ENCODE data around the gene COA8. TPM values are rescaled to one million over a fixed set of nuclear protein-coding genes. Genes with fewer than 3 reads are reported as not detected.

COA8 gene
- total and polyA plus RNA-seq, 8 donors, result 17.0 to 31.7 (median 26.5) TPM

DNA sequence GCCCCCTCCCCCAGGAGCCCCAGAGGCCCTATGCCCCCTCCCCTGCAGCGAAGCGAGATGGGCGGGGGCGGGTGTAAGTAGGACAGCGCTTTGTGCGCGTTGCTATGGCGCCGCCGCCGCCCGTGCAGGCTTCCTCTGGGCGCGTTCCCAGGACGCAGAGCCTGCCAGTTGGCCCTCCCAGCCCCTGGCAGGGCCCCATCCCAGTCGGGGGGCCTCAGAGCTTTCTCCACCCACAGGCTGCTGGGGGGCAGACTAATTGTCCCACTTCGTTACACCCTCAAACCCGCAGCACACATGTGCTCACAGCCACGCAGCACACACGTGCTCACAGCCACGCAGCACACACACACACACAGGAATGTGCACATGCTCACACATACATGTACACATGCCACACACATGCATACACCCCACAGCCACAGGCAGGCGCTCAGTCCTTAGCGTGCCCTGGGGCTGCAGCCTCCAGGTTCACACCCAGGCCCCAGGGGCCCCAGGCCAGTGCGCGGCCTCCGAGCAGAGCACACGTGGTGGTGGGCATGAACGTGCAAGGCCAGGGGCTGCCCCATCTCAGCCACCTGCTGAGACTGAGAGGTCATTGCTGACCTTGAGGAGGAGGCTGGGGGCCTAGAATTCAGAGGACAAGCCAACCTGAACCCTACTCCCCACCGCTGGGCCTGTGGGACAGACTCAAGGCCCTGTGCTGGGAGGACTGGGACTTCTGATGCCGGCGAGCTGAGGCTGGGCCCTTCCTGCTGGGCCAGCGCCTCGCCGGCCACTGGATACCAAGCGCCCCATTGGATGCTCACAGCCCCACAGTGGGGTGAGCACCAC, 18.2 kb upstream of the COA8 start:
- ATAC-seq, result no peak
- Histone ChIP-seq H3K27me3 (no peaks in the 10 kb centered on the region), H3K4me1 (peaks cover 0 to 6% (median 0%) of the 10 kb centered on the region in 3 donors), H3K9me3 (no peaks in the 10 kb centered on the region), H3K27ac (no peak overlapping the region), H3K36me3 (no peaks in the 10 kb centered on the region), H3K4me3 (no peak overlapping the region)
- no peak for FAIRE-seq
- no peak for TF ChIP-seq CTCF (IDR thresholded peaks at IDR 0.05)
- 75 to 78% methylated on average over 35 of the region's 35 CpGs for WGBS, 2 donors
- DNase-seq, result peak in 3 of 6 donors; percentile 40 to 66 (median 55)
- intact Hi-C loops (cut with DNase I), result loop anchor here in 1 of 3 donors (10.0 kb wide), 1 partner anchor 50 kb away; no protein-coding TSS in a partner anchor

GRCh38 chr14:103545219-103545914, 17.4 kb upstream of the COA8 start:
- intact Hi-C loops (cut with DNase I), result loop anchor here in 1 of 3 donors (10.0 kb wide), 1 partner anchor 51 kb away; no protein-coding TSS in a partner anchor
- DNase-seq, result peak in 4 of 6 donors; percentile 13 to 75 (median 39)
- no peak for FAIRE-seq

DNA sequence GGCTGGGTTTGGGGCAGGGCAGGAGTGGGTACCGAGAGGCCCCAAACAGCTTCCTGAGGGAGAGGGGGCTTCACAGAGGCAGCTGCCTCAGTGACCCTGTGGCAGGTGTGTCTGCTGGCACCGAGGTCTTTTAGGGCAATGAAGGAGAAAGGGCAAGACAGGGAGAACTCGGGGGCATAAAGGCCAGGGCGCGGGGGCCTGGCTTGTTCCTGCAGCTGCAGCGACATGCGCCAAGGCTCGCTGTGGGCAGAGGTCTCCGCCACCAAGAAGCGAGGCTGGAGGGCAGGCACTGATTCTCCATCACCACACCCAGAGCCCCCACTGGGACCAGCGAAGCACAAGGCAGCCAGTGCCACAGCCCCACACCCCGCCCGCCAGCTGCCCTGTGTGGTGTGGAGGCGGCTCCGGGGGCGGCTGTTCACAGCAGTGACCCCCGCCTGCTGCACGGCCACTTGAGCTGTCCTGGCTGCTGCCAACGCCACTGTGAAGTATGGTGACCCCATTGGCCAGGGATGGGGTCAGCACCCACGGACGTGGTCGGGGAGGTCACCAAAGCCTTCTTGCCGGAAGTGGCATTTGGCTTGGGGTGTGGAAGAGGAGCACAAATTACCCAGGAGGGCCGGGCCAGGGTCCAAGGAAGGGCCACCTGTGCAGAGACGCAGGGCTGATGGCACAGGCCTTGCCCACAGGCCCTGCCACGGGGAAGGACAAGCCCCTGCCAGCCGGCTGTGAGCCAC, 16.7 kb upstream of the COA8 start:
- FAIRE-seq (no peak), ATAC-seq (no peak), DNase-seq (peak in 2 of 6 donors; percentile 57 to 65)
- Histone ChIP-seq H3K27me3 (no peaks in the 10 kb centered on the region), H3K4me3 (no peak overlapping the region), H3K36me3 (no peaks in the 10 kb centered on the region), H3K9me3 (no peaks in the 10 kb centered on the region), H3K4me1 (peaks cover 0 to 11% (median 3%) of the 10 kb centered on the region in 3 donors), H3K27ac (no peak overlapping the region)
- TF ChIP-seq CTCF (IDR thresholded peaks at IDR 0.05), result no peak
- WGBS, 2 donors, result 69 to 79% methylated on average over 27 of the region's 27 CpGs
- intact Hi-C loops (cut with DNase I), result loop anchor here in 2 of 3 donors (2.0 to 10.0 kb wide), 2 partner anchors 27 to 51 kb away; no protein-coding TSS in a partner anchor

More at GRCh38 chr14:103545219-103545914, 17.4 kb upstream of the COA8 start:
- TF ChIP-seq CTCF (IDR thresholded peaks at IDR 0.05), result no peak
- no peaks in the 10 kb centered on the region for H3K27me3 ChIP-seq
- no peaks in the 10 kb centered on the region for H3K9me3 ChIP-seq
- H3K4me3 ChIP-seq, result no peak overlapping the region
- no peak for ATAC-seq
- H3K36me3 ChIP-seq, result no peaks in the 10 kb centered on the region
- H3K27ac ChIP-seq, result no peak overlapping the region
- H3K4me1 ChIP-seq, result peaks cover 0 to 8% (median 3%) of the 10 kb centered on the region in 3 donors
- 85 to 94% methylated on average over 28 to 29 of the region's 29 CpGs for WGBS, 2 donors

GRCh38 chr14:103546652-103547454, 15.9 kb upstream of the COA8 start:
- Histone ChIP-seq H3K36me3 (no peaks in the 10 kb centered on the region), H3K27ac (no peak overlapping the region), H3K9me3 (no peaks in the 10 kb centered on the region), H3K4me3 (no peak overlapping the region), H3K27me3 (no peaks in the 10 kb centered on the region), H3K4me1 (peaks cover 0 to 11% (median 3%) of the 10 kb centered on the region in 3 donors)
- peak; percentile 78 to 91 (median 87) for TF ChIP-seq CTCF (IDR thresholded peaks at IDR 0.05)
- intact Hi-C loops (cut with DNase I), result loop anchor here in 2 of 3 donors (2.0 to 10.0 kb wide), 2 partner anchors 28 to 52 kb away; no protein-coding TSS in a partner anchor
- ATAC-seq (peak; percentile 53 to 79 (median 75)), FAIRE-seq (no peak), DNase-seq (peak; percentile 59 to 92 (median 80))
- 19 to 22% methylated on average over 20 to 21 of the region's 21 CpGs for WGBS, 2 donors
